ENCODE measurements around the gene ADH1A. TPM values are rescaled to one million over a fixed set of nuclear protein-coding genes. Genes with fewer than 3 reads are reported as not detected.

ADH1A gene
- not detected for total RNA-seq (ENCODE audit: unreplicated experiment)
- long read RNA-seq = 0 reads

- no peak for TF ChIP-seq CTCF (IDR thresholded peaks at IDR 0.05; ENCODE audit: unreplicated experiment)
- no peaks in the 10 kb centered on the region for H3K4me1 Mint-ChIP-seq (ENCODE audit: unreplicated experiment)
Measured at GRCh38 chr4:99290848-99291786, at the start of gene ADH1A. Gene ADH1A (minus strand): TSS chr4:99290985. CDS start chr4:99290914, 71 bp downstream.

GRCh38 chr4:99339172-99339571 is 48.4 kb upstream of the ADH1A start:
- no peak overlapping the region for H3K4me3 Mint-ChIP-seq (ENCODE audit: unreplicated experiment)
- H3K27me3 Mint-ChIP-seq (ENCODE audit: unreplicated experiment) = no peaks in the 10 kb centered on the region
- no peak overlapping the region for H3K27ac Mint-ChIP-seq (ENCODE audit: unreplicated experiment)
- no peak for DNase-seq (ENCODE audit: low spot score)
- H3K4me1 Mint-ChIP-seq (ENCODE audit: unreplicated experiment) = no peaks in the 10 kb centered on the region
- TF ChIP-seq CTCF (IDR thresholded peaks at IDR 0.05; ENCODE audit: unreplicated experiment) = no peak
- no peaks in the 10 kb centered on the region for H3K9me3 Mint-ChIP-seq (ENCODE audit: unreplicated experiment)
- no peaks in the 10 kb centered on the region for H3K36me3 Mint-ChIP-seq (ENCODE audit: low read depth, unreplicated experiment)

More at GRCh38 chr4:99290848-99291786, at the start of gene ADH1A:
- H3K4me3 Mint-ChIP-seq (ENCODE audit: unreplicated experiment) = no peak within 1 kb of the TSS
- H3K27me3 Mint-ChIP-seq (ENCODE audit: unreplicated experiment) = no peaks in the 10 kb centered on the region
- no peaks in the 10 kb centered on the region for H3K36me3 Mint-ChIP-seq (ENCODE audit: low read depth, unreplicated experiment)
- H3K9me3 Mint-ChIP-seq (ENCODE audit: unreplicated experiment) = no peaks in the 10 kb centered on the region
- no peak within 1 kb of the TSS for H3K27ac Mint-ChIP-seq (ENCODE audit: unreplicated experiment)
- no peak for DNase-seq (ENCODE audit: low spot score)

- no peak overlapping the region for H3K27ac Mint-ChIP-seq (ENCODE audit: unreplicated experiment)
- no peaks in the 10 kb centered on the region for H3K9me3 Mint-ChIP-seq (ENCODE audit: unreplicated experiment)
- TF ChIP-seq CTCF (IDR thresholded peaks at IDR 0.05; ENCODE audit: unreplicated experiment) = no peak
- no peaks in the 10 kb centered on the region for H3K36me3 Mint-ChIP-seq (ENCODE audit: low read depth, unreplicated experiment)
- no peaks in the 10 kb centered on the region for H3K27me3 Mint-ChIP-seq (ENCODE audit: unreplicated experiment)
- no peak overlapping the region for H3K4me3 Mint-ChIP-seq (ENCODE audit: unreplicated experiment)
- H3K4me1 Mint-ChIP-seq (ENCODE audit: unreplicated experiment) = no peaks in the 10 kb centered on the region
- no peak for DNase-seq (ENCODE audit: low spot score)
Measured at GRCh38 chr4:99336553-99336952, 45.8 kb upstream of the ADH1A start.

- Mint-ChIP-seq H3K4me3 (ENCODE audit: unreplicated experiment) (no peak overlapping the region), H3K4me1 (ENCODE audit: unreplicated experiment) (no peaks in the 10 kb centered on the region), H3K36me3 (ENCODE audit: low read depth, unreplicated experiment) (no peaks in the 10 kb centered on the region), H3K27me3 (ENCODE audit: unreplicated experiment) (no peaks in the 10 kb centered on the region), H3K27ac (ENCODE audit: unreplicated experiment) (no peak overlapping the region), H3K9me3 (ENCODE audit: unreplicated experiment) (no peaks in the 10 kb centered on the region)
- no peak for DNase-seq (ENCODE audit: low spot score)
- no peak for TF ChIP-seq CTCF (IDR thresholded peaks at IDR 0.05; ENCODE audit: unreplicated experiment)
Measured at GRCh38 chr4:99334880-99335279, 44.1 kb upstream of the ADH1A start.

- DNase-seq (ENCODE audit: low spot score) = no peak
- no peak overlapping the region for H3K27ac Mint-ChIP-seq (ENCODE audit: unreplicated experiment)
- H3K4me1 Mint-ChIP-seq (ENCODE audit: unreplicated experiment) = no peaks in the 10 kb centered on the region
- no peak for TF ChIP-seq CTCF (IDR thresholded peaks at IDR 0.05; ENCODE audit: unreplicated experiment)
- no peaks in the 10 kb centered on the region for H3K36me3 Mint-ChIP-seq (ENCODE audit: low read depth, unreplicated experiment)
- no peak overlapping the region for H3K4me3 Mint-ChIP-seq (ENCODE audit: unreplicated experiment)
- H3K9me3 Mint-ChIP-seq (ENCODE audit: unreplicated experiment) = no peaks in the 10 kb centered on the region
- no peaks in the 10 kb centered on the region for H3K27me3 Mint-ChIP-seq (ENCODE audit: unreplicated experiment)
Measured at GRCh38 chr4:99330648-99331047, 39.9 kb upstream of the ADH1A start.

Measured in endothelial cell (in vitro differentiated cells).